K562 (cell line): Measurements from ENCODE around the gene JPH3. TPM values are rescaled to one million over a fixed set of nuclear protein-coding genes. Genes with fewer than 3 reads are reported as not detected.

Source experiments
- ATAC-seq: fragments of 200-7000 bp; cut with Tn5 transposase; 3 replicates; pipeline ENCODE4 v1.9.1; 2020; ENCODE audit warnings: moderate library complexity
- BruUV-seq: library from RNA; stranded (reverse); fragments of 400-500 nt; replicated peaks from 2 replicates; lab custom pipeline; 2021; lab: Mats Ljungman, UMichigan
- CTCF ChIA-PET: fragments of 300-600 bp; formaldehyde crosslinking; extraction: SDS; loops from one replicate; lab custom pipeline; 2021; ENCODE audit warnings: low intra/inter-chr PET ratio; lab: Yijun Ruan, JAX
- POLR2A ChIA-PET: fragments of 300-600, 350-650 bp; sonication (Branson Sonifier 250); formaldehyde crosslinking; extraction: SDS; loops from one replicate; lab custom pipeline; 2021; ENCODE audit warnings: antibody characterized with exemption, inconsistent platforms; lab: Yijun Ruan, JAX
- DNase-seq, 4 experiments: peaks; one replicate each; pipeline versions ENCODE4 v3.0.0 to v3.0.0-alpha.2; 2011 to 2018; ENCODE audit warnings: low spot score in 3 of 4, mixed read lengths in 3 of 4; ENCODE audit errors: extremely low read depth in 1 of 4
- FAIRE-seq: peaks from 2 replicates; lab custom pipeline; 2011; peaks lifted over from hg19 to GRCh38; lab: Jason Lieb, UNC
- H2AFZ ChIP-seq: 2 replicates; pipeline ENCODE4 v1.6.0; 2011; ENCODE audit warnings: low read depth, low read length, control low read depth, inconsistent platforms
- H3K27ac ChIP-seq: fragments of 200-600 bp; 3 replicates; pipeline ENCODE4 v1.8.0; 2011; ENCODE audit warnings: low read depth, mild to moderate bottlenecking, control low read depth, inconsistent platforms, low read length, moderate library complexity, mixed read lengths; ENCODE audit errors: extremely low read depth
- H3K27me3 ChIP-seq, 2 experiments: fragments of 300-600 bp in 1 of 2; 2 replicates in 1 of 2; 3 replicates in 1 of 2; pipeline versions ENCODE4 v1.6.0 to v1.8.0; 2011; ENCODE audit warnings: inconsistent platforms in 2 of 2, low read length in 2 of 2, mild to moderate bottlenecking in 1 of 2, mixed read lengths in 1 of 2, moderate library complexity in 1 of 2; ENCODE audit not compliant: control insufficient read depth in 2 of 2, insufficient read depth in 2 of 2
- H3K36me3 ChIP-seq: fragments of 300-600 bp; 3 replicates; pipeline ENCODE4 v1.8.0; 2011; ENCODE audit warnings: mild to moderate bottlenecking, low read length, inconsistent platforms; ENCODE audit not compliant: control insufficient read depth, insufficient read depth
- H3K4me1 ChIP-seq, 2 experiments: fragments of 200-600 bp in 1 of 2; replicated peaks in 1 of 2; 2 replicates in 1 of 2; 3 replicates in 1 of 2; pipeline versions ENCODE4 v1.5.1 to v1.8.0; 2011; ENCODE audit warnings: inconsistent platforms in 2 of 2, low read length in 2 of 2, mild to moderate bottlenecking in 1 of 2, mixed read lengths in 1 of 2, moderate library complexity in 1 of 2; ENCODE audit not compliant: control insufficient read depth in 2 of 2, insufficient read depth in 2 of 2
- H3K4me2 ChIP-seq: 2 replicates; pipeline ENCODE4 v1.6.1; 2011; ENCODE audit warnings: low read length, control low read depth, inconsistent platforms, mixed read lengths; ENCODE audit not compliant: insufficient read depth
- H3K4me3 ChIP-seq: fragments of 200-600 bp; sonication (generic), shearing (Covaris generic); 2 replicates; pipeline ENCODE4 v1.5.1; 2016; ENCODE audit warnings: control low read depth, inconsistent platforms
- H3K79me2 ChIP-seq: fragments of 200-600 bp; 3 replicates; pipeline ENCODE4 v1.8.0; 2011; ENCODE audit warnings: low read length, inconsistent platforms; ENCODE audit not compliant: control insufficient read depth, insufficient read depth
- H3K9ac ChIP-seq, 2 experiments: 2 replicates each; pipeline versions ENCODE4 v1.6.0 to v1.6.1; 2011; ENCODE audit warnings: low read depth in 2 of 2, low read length in 2 of 2, control low read depth in 1 of 2, inconsistent platforms in 1 of 2, mild to moderate bottlenecking in 1 of 2, mixed read lengths in 1 of 2; ENCODE audit not compliant: insufficient read depth in 1 of 2
- H3K9me1 ChIP-seq: one replicate; pipeline ENCODE4 v1.6.0; 2011; ENCODE audit warnings: inconsistent platforms, mild to moderate bottlenecking, low read length, moderate library complexity; ENCODE audit not compliant: control insufficient read depth, insufficient read depth
- H3K9me3 ChIP-seq: replicated peaks from 2 replicates; pipeline ENCODE4 v1.5.1; 2011; ENCODE audit warnings: low read depth, low read length, inconsistent platforms; ENCODE audit not compliant: control insufficient read depth, insufficient read depth
- H4K20me1 ChIP-seq: replicated peaks from 2 replicates; pipeline ENCODE4 v1.6.1; 2011; ENCODE audit warnings: low read length, inconsistent platforms, mixed read lengths; ENCODE audit not compliant: control insufficient read depth, insufficient read depth
- ATF7 ChIP-seq: fragments of 450-650 bp; IDR thresholded peaks from 2 replicates; pipeline ENCODE4 v1.7.1; 2014; ENCODE audit warnings: mild to moderate bottlenecking, moderate library complexity
- ELF1 ChIP-seq: fragments of 200-800 bp; sonication (Bioruptor generic); IDR thresholded peaks from 2 replicates; pipeline ENCODE4 v1.6.1; 2016; ENCODE audit warnings: missing genetic modification characterization, missing compliant biosample characterization
- HNRNPUL1 ChIP-seq: fragments of 200-400 bp; formaldehyde crosslinking; IDR thresholded peaks from 2 replicates; pipeline ENCODE4 v1.6.1; 2017; ENCODE audit warnings: low read length
- MAFF ChIP-seq: IDR thresholded peaks from 2 replicates; pipeline ENCODE4 v1.6.1; 2012; ENCODE audit warnings: low read length, improper control_type of control experiment
- NFRKB ChIP-seq: fragments of 450-650 bp; IDR thresholded peaks from 2 replicates; pipeline ENCODE4 v1.6.1; 2016; ENCODE audit warnings: low read depth
- SRSF3 ChIP-seq: fragments of 200-400 bp; formaldehyde crosslinking; IDR thresholded peaks from 2 replicates; pipeline ENCODE4 v1.6.1; 2016; ENCODE audit warnings: mild to moderate bottlenecking, low read length, moderate library complexity; ENCODE audit not compliant: insufficient read depth
- ZNF184 ChIP-seq: sonication (generic); formaldehyde crosslinking; IDR thresholded peaks from 2 replicates; pipeline ENCODE4 v1.5.0; 2020; ENCODE audit warnings: missing genetic modification reagents
- ZNF212 ChIP-seq: fragments of 450-650 bp; formaldehyde crosslinking; IDR thresholded peaks from 2 replicates; pipeline ENCODE4 v1.4.0; 2020; ENCODE audit warnings: mild to moderate bottlenecking
- ZNF232 ChIP-seq: sonication (generic); formaldehyde crosslinking; IDR thresholded peaks from 2 replicates; pipeline ENCODE4 v1.8.0; 2022; ENCODE audit warnings: mild to moderate bottlenecking, missing genetic modification reagents
- ZNF24 ChIP-seq: fragments of 450-650 bp; IDR thresholded peaks from 2 replicates; pipeline ENCODE4 v1.6.1; 2016
- ZNF311 ChIP-seq: fragments of 250-450 bp; sonication (Bioruptor Pico); IDR thresholded peaks from 2 replicates; pipeline ENCODE4 v1.4.0; 2020; ENCODE audit warnings: mild to moderate bottlenecking, moderate library complexity
- WGBS: fragments of 100-300 bp; shearing (Covaris generic); methylation state at CpG from one replicate; pipeline ENCODE4 v1.1.6; 2016; ENCODE audit warnings: low coverage, mixed read lengths; ENCODE audit not compliant: insufficient coverage; ENCODE audit errors: missing lambda C conversion rate; 5-methylcytosine and 5-hydroxymethylcytosine counted together
- in situ Hi-C: fragments of 300-500 bp; cut with MboI; formaldehyde crosslinking; loops from 4 replicates; pipeline ENCODE4 v1.15.0; 2018; ENCODE audit warnings: inconsistent platforms, mixed read lengths
- intact Hi-C: fragments of 100-400 bp; cut with micrococcal nuclease; formaldehyde crosslinking; loops from 2 replicates; pipeline ENCODE4 v1.14.2; 2022
- polyA plus RNA-seq, 8 experiments: library from polyadenylated mRNA; depleted of rRNA in 4 of 8; stranded (reverse) in 5 of 8; unstranded in 3 of 8; fragments of >200 nt; fragmentation: Nextera tagmentation in 2 of 8; fragmentation: Illumina TruSeq in 1 of 8; extraction: Ambion mirVana in 2 of 8; extraction: Trizol in 1 of 8; gene quantifications; 2 replicates each; pipeline versions ENCODE4 v1.2.1 to v1.2.3, GENCODE V29; 2011 to 2014; ENCODE audit warnings: inconsistent platforms in 1 of 8, missing spikeins in 1 of 8
- total RNA-seq, 7 experiments: library from RNA; depleted of rRNA in 6 of 7; stranded (reverse); fragments of >200 nt in 6 of 7; fragmentation: Illumina TruSeq in 2 of 7; extraction: Trizol in 2 of 7; gene quantifications; 2 replicates each; pipeline versions ENCODE4 v1.2.1 to v1.2.3, GENCODE V29; 2011 to 2021; ENCODE audit warnings: low replicate concordance in 1 of 7
- TF ChIP-seq, protein P1 (sequence below), 2 experiments: fragments of 450-650 bp in 1 of 2; sonication (generic) in 1 of 2; formaldehyde crosslinking in 1 of 2; IDR thresholded peaks; 2 replicates each; pipeline versions ENCODE4 v1.7.1 to v1.9.0; 2016 to 2022; ENCODE audit warnings: inconsistent platforms in 1 of 2, mild to moderate bottlenecking in 1 of 2, missing genetic modification reagents in 1 of 2
- TF ChIP-seq, protein P2 (sequence below): fragments of 450-650 bp; IDR thresholded peaks from 2 replicates; pipeline ENCODE4 v1.6.1; 2017; ENCODE audit warnings: antibody characterized with exemption

JPH3 gene
- total and polyA plus RNA-seq, 9 of the 15 experiments (the other 6 are each of a cell fraction or from before 2014, with no cell fraction given) = 0.01 TPM; not detected in 8

DNA sequence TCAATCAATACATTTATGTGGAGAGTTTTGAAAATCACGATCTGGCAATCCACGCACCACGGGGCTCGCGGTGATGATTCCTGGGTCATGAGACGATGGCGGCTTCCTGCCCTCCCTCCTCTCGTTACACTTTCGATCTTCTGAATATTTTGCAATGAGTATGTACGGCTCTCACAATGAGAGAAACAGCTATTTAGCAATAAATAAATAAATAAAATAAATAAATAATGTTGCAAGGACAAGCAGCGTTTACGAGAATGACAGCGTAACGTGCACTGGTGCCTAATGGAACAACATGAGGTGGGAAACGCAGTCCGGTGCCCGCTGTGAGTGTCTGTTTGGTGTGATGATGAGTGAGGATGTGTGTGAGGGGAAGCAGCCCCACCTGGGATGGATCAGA is 46.7 kb upstream of the JPH3 start:
- no peak for FAIRE-seq
- H3K27me3 ChIP-seq = peaks cover 45 to 75% of the 10 kb centered on the region in 2 experiments
- no peak overlapping the region for H3K9ac ChIP-seq
- intact Hi-C loops (no loop called here), in situ Hi-C loops (no loop called here)
- H2AFZ ChIP-seq = no peak overlapping the region
- H3K9me3 ChIP-seq = no peaks in the 10 kb centered on the region
- BruUV-seq = no TSS peak
- no peak for ATAC-seq
- no peak overlapping the region for H3K4me3 ChIP-seq
- H3K36me3 ChIP-seq = no peaks in the 10 kb centered on the region
- POLR2A ChIA-PET = no interaction called here
- CTCF ChIA-PET = no interaction called here
- WGBS = 17% methylated on average over 17 of the region's 17 CpGs
- H3K9me1 ChIP-seq = peaks cover 3% of the 10 kb centered on the region
- peaks cover 0 to 21% of the 10 kb centered on the region in 2 experiments; a peak in 3 of 5 replicates for H3K4me1 ChIP-seq
- H3K4me2 ChIP-seq = no peak overlapping the region
- no peak overlapping the region for H3K27ac ChIP-seq
- no peaks in the 10 kb centered on the region for H3K79me2 ChIP-seq
- DNase-seq = no peak
- 0 out of 2 replicates have a peak, but pooled peaks cover 7% of the 10 kb centered on the region for H4K20me1 ChIP-seq
- TF ChIP-seq ZNF24 (no peak), ZNF184 (no peak), ATF7 (no peak), NFRKB (no peak), SRSF3 (no peak), ZNF232 (no peak), ZNF311 (CRISPR knock-in tag) (no peak), MAFF (no peak), ELF1 (tag) (no peak), HNRNPUL1 (no peak), ZNF212 (CRISPR knock-in tag) (no peak)
- TF ChIP-seq, protein P1, sequence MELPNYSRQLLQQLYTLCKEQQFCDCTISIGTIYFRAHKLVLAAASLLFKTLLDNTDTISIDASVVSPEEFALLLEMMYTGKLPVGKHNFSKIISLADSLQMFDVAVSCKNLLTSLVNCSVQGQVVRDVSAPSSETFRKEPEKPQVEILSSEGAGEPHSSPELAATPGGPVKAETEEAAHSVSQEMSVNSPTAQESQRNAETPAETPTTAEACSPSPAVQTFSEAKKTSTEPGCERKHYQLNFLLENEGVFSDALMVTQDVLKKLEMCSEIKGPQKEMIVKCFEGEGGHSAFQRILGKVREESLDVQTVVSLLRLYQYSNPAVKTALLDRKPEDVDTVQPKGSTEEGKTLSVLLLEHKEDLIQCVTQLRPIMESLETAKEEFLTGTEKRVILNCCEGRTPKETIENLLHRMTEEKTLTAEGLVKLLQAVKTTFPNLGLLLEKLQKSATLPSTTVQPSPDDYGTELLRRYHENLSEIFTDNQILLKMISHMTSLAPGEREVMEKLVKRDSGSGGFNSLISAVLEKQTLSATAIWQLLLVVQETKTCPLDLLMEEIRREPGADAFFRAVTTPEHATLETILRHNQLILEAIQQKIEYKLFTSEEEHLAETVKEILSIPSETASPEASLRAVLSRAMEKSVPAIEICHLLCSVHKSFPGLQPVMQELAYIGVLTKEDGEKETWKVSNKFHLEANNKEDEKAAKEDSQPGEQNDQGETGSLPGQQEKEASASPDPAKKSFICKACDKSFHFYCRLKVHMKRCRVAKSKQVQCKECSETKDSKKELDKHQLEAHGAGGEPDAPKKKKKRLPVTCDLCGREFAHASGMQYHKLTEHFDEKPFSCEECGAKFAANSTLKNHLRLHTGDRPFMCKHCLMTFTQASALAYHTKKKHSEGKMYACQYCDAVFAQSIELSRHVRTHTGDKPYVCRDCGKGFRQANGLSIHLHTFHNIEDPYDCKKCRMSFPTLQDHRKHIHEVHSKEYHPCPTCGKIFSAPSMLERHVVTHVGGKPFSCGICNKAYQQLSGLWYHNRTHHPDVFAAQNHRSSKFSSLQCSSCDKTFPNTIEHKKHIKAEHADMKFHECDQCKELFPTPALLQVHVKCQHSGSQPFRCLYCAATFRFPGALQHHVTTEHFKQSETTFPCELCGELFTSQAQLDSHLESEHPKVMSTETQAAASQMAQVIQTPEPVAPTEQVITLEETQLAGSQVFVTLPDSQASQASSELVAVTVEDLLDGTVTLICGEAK (IDR thresholded peaks at IDR 0.05) = no peak
- TF ChIP-seq, protein P1 (CRISPR knock-in tag; IDR thresholded peaks at IDR 0.05) = no peak
- TF ChIP-seq, protein P2, sequence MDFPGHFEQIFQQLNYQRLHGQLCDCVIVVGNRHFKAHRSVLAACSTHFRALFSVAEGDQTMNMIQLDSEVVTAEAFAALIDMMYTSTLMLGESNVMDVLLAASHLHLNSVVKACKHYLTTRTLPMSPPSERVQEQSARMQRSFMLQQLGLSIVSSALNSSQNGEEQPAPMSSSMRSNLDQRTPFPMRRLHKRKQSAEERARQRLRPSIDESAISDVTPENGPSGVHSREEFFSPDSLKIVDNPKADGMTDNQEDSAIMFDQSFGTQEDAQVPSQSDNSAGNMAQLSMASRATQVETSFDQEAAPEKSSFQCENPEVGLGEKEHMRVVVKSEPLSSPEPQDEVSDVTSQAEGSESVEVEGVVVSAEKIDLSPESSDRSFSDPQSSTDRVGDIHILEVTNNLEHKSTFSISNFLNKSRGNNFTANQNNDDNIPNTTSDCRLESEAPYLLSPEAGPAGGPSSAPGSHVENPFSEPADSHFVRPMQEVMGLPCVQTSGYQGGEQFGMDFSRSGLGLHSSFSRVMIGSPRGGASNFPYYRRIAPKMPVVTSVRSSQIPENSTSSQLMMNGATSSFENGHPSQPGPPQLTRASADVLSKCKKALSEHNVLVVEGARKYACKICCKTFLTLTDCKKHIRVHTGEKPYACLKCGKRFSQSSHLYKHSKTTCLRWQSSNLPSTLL = no peak
